SK-N-SH (cell line): Measurements from ENCODE around the gene HJV.

Experiments used
- EP300 ChIP-seq, 2 experiments: IDR thresholded peaks; 2 replicates each; pipeline versions ENCODE4 v1.4.0 to v1.6.1; 2012; ENCODE audit warnings: borderline replicate concordance in 1 of 2, low read depth in 1 of 2, low read length in 1 of 2
- FOXM1 ChIP-seq: IDR thresholded peaks from 2 replicates; pipeline ENCODE4 v1.4.0; 2012; ENCODE audit warnings: low read depth, mild to moderate bottlenecking
- GABPA ChIP-seq: IDR thresholded peaks from 2 replicates; pipeline ENCODE4 v1.4.0; 2012; ENCODE audit warnings: low read depth, mild to moderate bottlenecking
- JUND ChIP-seq: IDR thresholded peaks from 2 replicates; pipeline ENCODE4 v1.4.0; 2012
- MEF2A ChIP-seq: IDR thresholded peaks from 2 replicates; pipeline ENCODE4 v1.4.0; 2012; ENCODE audit warnings: low read depth, borderline replicate concordance
- POLR2AphosphoS5 ChIP-seq: IDR thresholded peaks from 2 replicates; pipeline ENCODE4 v1.6.1; 2012; ENCODE audit warnings: low read depth, low read length
- RFX5 ChIP-seq: IDR thresholded peaks from 2 replicates; pipeline ENCODE4 v1.6.1; 2012; ENCODE audit warnings: mild to moderate bottlenecking, improper control_type of control experiment, low read length
- TAF1 ChIP-seq: IDR thresholded peaks from 2 replicates; pipeline ENCODE4 v1.6.1; 2012; ENCODE audit warnings: low read depth, mild to moderate bottlenecking, low read length, moderate library complexity, borderline replicate concordance
- TCF12 ChIP-seq: IDR thresholded peaks from 2 replicates; pipeline ENCODE4 v1.4.0; 2012
- YY1 ChIP-seq: IDR thresholded peaks from 2 replicates; pipeline ENCODE4 v1.4.0; 2012; ENCODE audit warnings: low read depth, mild to moderate bottlenecking
- ZBTB33 ChIP-seq: IDR thresholded peaks from 2 replicates; pipeline ENCODE4 v1.4.0; 2012; ENCODE audit warnings: low read depth, borderline replicate concordance
- TF ChIP-seq, protein P1 (sequence below): fragments of 200-600 bp; sonication (generic); IDR thresholded peaks from 2 replicates; pipeline ENCODE4 v1.6.1; 2017; ENCODE audit warnings: antibody characterized with exemption, mild to moderate bottlenecking, moderate library complexity

GRCh38 chr1:146046664-146047063 lies 25.1 kb upstream of the HJV start:
- TF ChIP-seq EP300 (IDR thresholded peaks at IDR 0.05; ENCODE audit: borderline replicate concordance in 1 of 2, low read depth in 1 of 2, low read length in 1 of 2) (no peak), POLR2AphosphoS5 (no peak), FOXM1 (no peak), RFX5 (no peak), TCF12 (no peak), MEF2A (no peak), GABPA (no peak), YY1 (no peak), ZBTB33 (no peak), TAF1 (no peak), JUND (no peak)
- TF ChIP-seq, protein P1, sequence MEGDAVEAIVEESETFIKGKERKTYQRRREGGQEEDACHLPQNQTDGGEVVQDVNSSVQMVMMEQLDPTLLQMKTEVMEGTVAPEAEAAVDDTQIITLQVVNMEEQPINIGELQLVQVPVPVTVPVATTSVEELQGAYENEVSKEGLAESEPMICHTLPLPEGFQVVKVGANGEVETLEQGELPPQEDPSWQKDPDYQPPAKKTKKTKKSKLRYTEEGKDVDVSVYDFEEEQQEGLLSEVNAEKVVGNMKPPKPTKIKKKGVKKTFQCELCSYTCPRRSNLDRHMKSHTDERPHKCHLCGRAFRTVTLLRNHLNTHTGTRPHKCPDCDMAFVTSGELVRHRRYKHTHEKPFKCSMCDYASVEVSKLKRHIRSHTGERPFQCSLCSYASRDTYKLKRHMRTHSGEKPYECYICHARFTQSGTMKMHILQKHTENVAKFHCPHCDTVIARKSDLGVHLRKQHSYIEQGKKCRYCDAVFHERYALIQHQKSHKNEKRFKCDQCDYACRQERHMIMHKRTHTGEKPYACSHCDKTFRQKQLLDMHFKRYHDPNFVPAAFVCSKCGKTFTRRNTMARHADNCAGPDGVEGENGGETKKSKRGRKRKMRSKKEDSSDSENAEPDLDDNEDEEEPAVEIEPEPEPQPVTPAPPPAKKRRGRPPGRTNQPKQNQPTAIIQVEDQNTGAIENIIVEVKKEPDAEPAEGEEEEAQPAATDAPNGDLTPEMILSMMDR, result no peak
